Occipital lobe (tissue), 2 donors: ENCODE results near the gene MAGEC3. TPM values are rescaled to one million over a fixed set of nuclear protein-coding genes. Genes with fewer than 3 reads are reported as not detected.

Experiments
- DNase-seq: peaks from one replicate; lab custom pipeline; 2025; lab: John Stamatoyannopoulos, UW
- total RNA-seq: library from RNA; depleted of rRNA; stranded (reverse); fragments of >200 nt; gene quantifications from one replicate; pipeline ENCODE4 v1.2.3, GENCODE V29; 2014

The MAGEC3 gene
- total RNA-seq, 1 donor from 2014 or later = 0.47 TPM

DNA sequence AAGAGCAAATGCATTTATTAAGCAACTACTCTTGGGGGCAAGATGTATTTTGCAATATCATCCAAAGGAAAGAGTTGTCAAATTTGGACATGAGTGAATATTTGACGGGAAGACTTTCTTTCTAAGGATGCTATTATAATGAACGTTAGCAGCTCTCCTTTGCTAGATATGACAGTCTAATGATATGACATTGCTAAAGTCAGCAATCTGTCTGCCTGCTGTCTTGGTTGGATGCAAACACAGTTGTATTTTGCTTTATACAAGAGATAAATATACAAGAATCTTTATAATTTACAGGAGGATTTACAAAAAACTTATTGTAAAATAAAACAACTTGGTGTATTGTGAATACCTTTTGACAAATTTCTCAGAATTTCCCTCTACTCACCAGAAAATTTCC, 103.1 kb downstream of the MAGEC3 start:
- no peak for DNase-seq

DNA sequence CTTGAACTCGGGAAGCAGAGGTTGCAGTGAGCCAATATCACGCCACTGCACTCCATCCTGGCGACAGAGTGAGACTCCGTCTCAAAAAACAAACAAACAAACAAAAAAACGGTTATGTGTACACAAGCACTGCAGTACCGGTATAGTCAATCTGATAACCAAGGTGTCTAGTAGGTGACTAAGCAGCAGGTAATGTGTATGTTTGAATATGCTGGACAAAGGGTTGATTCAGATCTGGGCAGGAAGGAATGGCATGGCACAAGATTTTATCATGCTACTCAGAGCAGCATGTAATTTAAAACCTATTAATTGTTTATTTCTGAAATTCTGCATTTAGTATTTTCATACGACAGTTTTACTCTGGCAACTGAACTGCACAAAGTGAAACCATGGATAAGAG, 107.3 kb downstream of the MAGEC3 start:
- no peak for DNase-seq

DNA sequence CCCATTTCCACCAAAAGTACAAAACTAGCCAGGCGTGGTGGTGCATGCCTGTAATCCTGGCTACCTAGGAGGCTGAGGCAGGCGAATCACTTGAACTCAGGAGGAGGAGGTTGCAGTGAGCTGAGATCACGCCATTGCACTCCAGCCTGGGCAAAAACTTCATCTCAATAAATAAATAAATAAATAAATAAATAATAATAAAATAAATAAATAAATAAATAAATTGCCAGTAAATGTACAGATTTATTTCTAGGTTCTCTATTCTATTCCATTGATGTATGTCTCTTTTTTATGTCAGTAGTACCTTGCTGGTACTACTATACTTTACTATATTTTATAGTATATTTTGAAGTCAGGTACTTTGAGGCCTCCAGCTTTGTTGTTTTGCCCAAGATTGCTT, 109.2 kb downstream of the MAGEC3 start:
- DNase-seq = no peak

Other genes with a start within 250 kb of the MAGEC3 start
- not detected for gene SPANXA2, start 248.6 kb upstream of the MAGEC3 start, total RNA-seq
- gene SPANXD, start 139.6 kb upstream of the MAGEC3 start, total RNA-seq = not detected
- gene MAGEC1, start 65.6 kb downstream of the MAGEC3 start, total RNA-seq = not detected